ENCODE measurements around the gene THAP4.

THAP4 gene

DNA sequence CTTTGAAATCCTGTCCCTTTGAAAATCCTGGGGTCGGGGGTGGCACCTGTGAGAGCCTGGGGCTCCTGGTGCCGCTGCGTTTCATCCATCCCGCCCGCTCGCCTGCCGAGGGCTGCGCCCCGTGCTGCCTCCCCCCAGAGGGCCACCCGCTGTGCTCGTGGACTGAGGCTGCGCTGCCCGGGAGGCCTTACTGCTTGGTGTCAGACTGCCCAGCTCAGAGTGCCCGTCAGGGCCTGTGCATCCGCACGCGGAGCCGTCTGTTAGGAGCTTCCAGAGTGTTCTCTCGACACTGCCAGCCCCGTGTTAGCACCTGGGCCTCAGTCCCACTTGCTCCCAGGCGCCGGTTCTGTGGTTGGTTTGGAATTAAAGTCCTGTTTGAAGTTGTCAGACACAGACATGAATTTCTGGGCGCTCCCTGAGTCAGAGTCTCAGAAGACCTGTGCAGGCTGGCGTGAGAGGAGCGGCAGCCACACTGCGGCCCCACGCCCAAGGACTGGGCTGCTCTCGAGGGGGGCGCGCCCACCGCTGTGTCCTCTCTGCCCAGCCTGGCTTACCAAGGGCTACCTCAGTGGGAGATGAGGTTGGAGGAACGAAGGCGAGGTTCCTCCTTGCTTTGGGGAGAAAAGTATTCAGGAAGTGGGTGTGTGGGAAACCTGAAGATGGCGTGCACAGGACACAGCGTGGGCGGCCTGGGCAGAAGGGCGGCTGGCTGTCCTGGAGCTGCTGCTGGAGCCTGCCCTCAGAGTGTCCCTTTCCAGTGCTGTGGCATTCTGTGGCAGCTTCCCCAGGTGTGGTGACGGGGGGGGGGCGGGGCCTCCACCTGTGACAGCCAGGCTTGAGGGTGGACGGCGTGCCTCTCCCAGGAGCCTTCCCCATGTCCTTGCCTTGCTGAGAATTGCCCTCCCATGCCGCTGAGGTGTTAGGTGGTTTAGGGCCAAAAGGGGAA is 35.6 kb upstream of the THAP4 start:
- 96% methylated on average over 35 of the region's 42 CpGs for WGBS (ENCODE audit: insufficient coverage)
- ChIA-PET CTCF (no interaction called here), POLR2A (no interaction called here)
- no peaks in the 10 kb centered on the region for H3K27me3 ChIP-seq (replicated peaks in 2 of 5; ENCODE audit: control insufficient read depth in 4 of 5, insufficient read depth in 5 of 5, low read length in 4 of 5)
- H3K36me3 ChIP-seq (ENCODE audit: control insufficient read depth in 4 of 4, insufficient read depth in 4 of 4, low read length in 3 of 4), result peaks cover 21 to 88% (median 66%) of the 10 kb centered on the region in 4 experiments
- H3K27ac ChIP-seq (ENCODE audit: insufficient read depth in 1 of 2, low read depth in 1 of 2, low read length in 2 of 2, poor library complexity in 1 of 2, severe bottlenecking in 2 of 2), result no peak overlapping the region
- no peaks in the 10 kb centered on the region for H3K9me3 ChIP-seq (ENCODE audit: control extremely low read depth in 1 of 5, control insufficient read depth in 4 of 5, insufficient read depth in 2 of 5, low read depth in 1 of 5, low read length in 4 of 5)
- no peak overlapping the region for H3K4me3 ChIP-seq (ENCODE audit: control insufficient read depth in 1 of 7, extremely low read depth in 1 of 7, insufficient read depth in 4 of 7, low read depth in 2 of 7, low read length in 6 of 7)
- DNase-seq, result no peak
- H3K4me1 ChIP-seq (ENCODE audit: control extremely low read depth in 1 of 4, control insufficient read depth in 4 of 4, insufficient read depth in 4 of 4, low read length in 3 of 4), result no peaks in the 10 kb centered on the region

DNA sequence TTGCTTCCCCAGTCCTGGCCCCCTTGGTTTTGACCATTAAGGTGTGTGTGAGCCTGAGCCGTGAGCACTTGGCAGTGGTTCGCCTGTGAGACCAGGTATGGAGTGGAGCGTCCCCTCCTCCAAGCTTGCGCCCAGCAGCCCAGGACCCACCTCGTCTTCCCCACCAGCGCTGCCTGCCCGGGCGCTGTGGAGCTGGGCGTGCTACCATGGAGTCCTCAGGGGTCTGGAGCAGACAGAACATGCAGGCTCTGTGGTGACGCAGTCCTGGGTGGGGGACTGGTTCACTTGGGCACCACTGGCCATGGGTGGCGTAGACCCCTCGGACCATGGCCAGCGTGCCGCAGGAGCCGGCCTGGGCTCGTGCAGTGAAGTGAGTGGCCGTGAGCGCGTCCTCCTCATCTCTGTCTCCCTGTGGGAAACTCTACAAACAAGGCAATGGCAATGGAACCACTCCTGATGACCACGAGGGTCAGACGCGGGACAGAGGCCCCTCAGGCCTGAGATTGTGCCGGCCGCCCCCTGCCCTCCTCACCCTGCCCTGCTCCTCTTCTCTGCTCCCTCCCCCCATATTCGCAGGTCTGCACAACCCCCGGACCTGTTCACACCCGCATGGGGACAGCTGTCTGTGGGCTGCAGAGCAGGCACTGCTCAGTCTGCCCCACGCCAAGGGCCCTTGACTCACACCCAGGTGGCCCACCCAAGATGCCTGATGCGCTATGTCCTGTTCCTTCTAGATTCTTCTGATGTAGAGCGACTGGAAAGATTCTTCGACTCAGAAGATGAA is 34.7 kb upstream of the THAP4 start:
- no peak for DNase-seq
- Histone ChIP-seq H3K9me3 (ENCODE audit: control extremely low read depth in 1 of 5, control insufficient read depth in 4 of 5, insufficient read depth in 2 of 5, low read depth in 1 of 5, low read length in 4 of 5) (no peaks in the 10 kb centered on the region), H3K27me3 (replicated peaks in 2 of 5; ENCODE audit: control insufficient read depth in 4 of 5, insufficient read depth in 5 of 5, low read length in 4 of 5) (no peaks in the 10 kb centered on the region), H3K4me3 (ENCODE audit: control insufficient read depth in 1 of 7, extremely low read depth in 1 of 7, insufficient read depth in 4 of 7, low read depth in 2 of 7, low read length in 6 of 7) (no peak overlapping the region), H3K36me3 (ENCODE audit: control insufficient read depth in 4 of 4, insufficient read depth in 4 of 4, low read length in 3 of 4) (peaks cover 19 to 87% (median 65%) of the 10 kb centered on the region in 4 experiments), H3K4me1 (ENCODE audit: control extremely low read depth in 1 of 4, control insufficient read depth in 4 of 4, insufficient read depth in 4 of 4, low read length in 3 of 4) (no peaks in the 10 kb centered on the region), H3K27ac (ENCODE audit: insufficient read depth in 1 of 2, low read depth in 1 of 2, low read length in 2 of 2, poor library complexity in 1 of 2, severe bottlenecking in 2 of 2) (no peak overlapping the region)
- POLR2A ChIA-PET, result no interaction called here
- CTCF ChIA-PET, result no interaction called here
- WGBS (ENCODE audit: insufficient coverage), result 98% methylated on average over 25 of the region's 31 CpGs

DNA sequence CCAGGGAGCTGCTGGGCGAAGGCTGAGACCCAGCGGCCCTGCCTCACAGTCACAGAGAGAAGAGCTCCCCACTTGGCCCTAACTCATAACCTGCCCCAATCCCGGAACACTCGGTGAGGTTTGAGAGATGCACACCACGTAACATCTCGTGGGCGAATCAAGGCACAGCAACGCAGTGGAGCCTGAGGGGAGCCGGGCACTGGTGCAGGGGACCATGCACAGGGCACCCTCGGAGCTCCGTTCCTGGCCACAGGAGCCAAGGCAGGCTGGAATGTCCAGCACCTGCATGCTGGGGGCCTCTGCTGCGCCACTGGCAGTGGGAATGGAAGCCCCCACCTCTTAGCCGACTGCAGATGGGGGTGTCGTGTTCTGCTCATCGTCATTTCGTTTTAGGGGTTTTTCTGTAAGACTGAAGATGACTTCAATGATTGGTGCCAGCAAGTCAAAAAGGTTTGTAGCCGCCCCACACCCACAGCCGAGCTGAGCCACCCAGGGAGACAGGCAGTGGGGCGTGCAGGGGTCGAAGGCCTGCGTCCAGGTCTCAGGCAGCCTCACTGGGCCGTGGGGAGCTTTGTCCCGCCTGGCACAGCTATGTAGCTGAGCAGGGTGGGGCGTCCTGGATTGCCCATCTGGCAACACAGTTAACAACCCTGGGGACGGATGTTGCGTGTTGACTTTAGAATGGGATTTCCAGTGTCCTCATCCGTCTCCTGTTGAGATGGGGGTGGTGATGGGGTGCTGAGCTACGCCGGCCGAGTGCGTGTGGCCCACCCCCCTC is 33.6 kb upstream of the THAP4 start:
- Histone ChIP-seq H3K9me3 (ENCODE audit: control extremely low read depth in 1 of 5, control insufficient read depth in 4 of 5, insufficient read depth in 2 of 5, low read depth in 1 of 5, low read length in 4 of 5) (no peaks in the 10 kb centered on the region), H3K4me3 (ENCODE audit: control insufficient read depth in 1 of 7, extremely low read depth in 1 of 7, insufficient read depth in 4 of 7, low read depth in 2 of 7, low read length in 6 of 7) (no peak overlapping the region), H3K27me3 (replicated peaks in 2 of 5; ENCODE audit: control insufficient read depth in 4 of 5, insufficient read depth in 5 of 5, low read length in 4 of 5) (no peaks in the 10 kb centered on the region), H3K4me1 (ENCODE audit: control extremely low read depth in 1 of 4, control insufficient read depth in 4 of 4, insufficient read depth in 4 of 4, low read length in 3 of 4) (no peaks in the 10 kb centered on the region), H3K36me3 (ENCODE audit: control insufficient read depth in 4 of 4, insufficient read depth in 4 of 4, low read length in 3 of 4) (peaks cover 20 to 82% (median 63%) of the 10 kb centered on the region in 4 experiments), H3K27ac (ENCODE audit: insufficient read depth in 1 of 2, low read depth in 1 of 2, low read length in 2 of 2, poor library complexity in 1 of 2, severe bottlenecking in 2 of 2) (no peak overlapping the region)
- ChIA-PET POLR2A (no interaction called here), CTCF (interaction anchor here (1.2 to 1.4 kb wide), 2 partner anchors 11 to 64 kb away, joined by 3 to 5 read pairs; partner anchors contain the start of gene D2HGDH)
- 91% methylated on average over 24 of the region's 31 CpGs for WGBS (ENCODE audit: insufficient coverage)
- no peak for DNase-seq

DNA sequence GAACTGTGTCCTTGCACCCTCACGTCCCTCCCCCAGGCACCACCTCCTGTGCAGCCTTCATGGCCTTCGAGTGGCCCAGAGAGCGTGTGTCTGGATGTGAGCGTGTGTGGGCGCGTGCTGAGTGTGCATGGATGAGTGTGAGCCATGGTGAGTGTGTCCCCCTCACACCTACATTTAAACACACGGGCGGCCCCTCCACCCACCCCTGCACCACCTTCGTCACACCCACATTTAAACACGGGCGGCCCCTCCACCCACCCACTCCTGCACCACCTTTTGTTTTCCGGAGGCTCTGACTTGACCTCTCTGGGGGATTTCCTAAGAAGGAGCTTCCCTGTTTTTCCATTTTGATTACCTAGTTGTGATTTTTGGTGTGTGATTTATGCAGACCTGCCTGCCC is 31.9 kb upstream of the THAP4 start:
- peaks cover 0 to 6% (median under 1%) of the 10 kb centered on the region in 4 experiments for H3K4me1 ChIP-seq (ENCODE audit: control extremely low read depth in 1 of 4, control insufficient read depth in 4 of 4, insufficient read depth in 4 of 4, low read length in 3 of 4)
- ChIA-PET CTCF (interaction anchor here (1.0 to 1.3 kb wide), 2 partner anchors 9 to 210 kb away, joined by 3 to 4 read pairs; no protein-coding TSS in a partner anchor), POLR2A (no interaction called here)
- H3K4me3 ChIP-seq (ENCODE audit: control insufficient read depth in 1 of 7, extremely low read depth in 1 of 7, insufficient read depth in 4 of 7, low read depth in 2 of 7, low read length in 6 of 7), result no peak overlapping the region
- peaks cover 18 to 69% (median 57%) of the 10 kb centered on the region in 4 experiments for H3K36me3 ChIP-seq (ENCODE audit: control insufficient read depth in 4 of 4, insufficient read depth in 4 of 4, low read length in 3 of 4)
- no peaks in the 10 kb centered on the region for H3K9me3 ChIP-seq (ENCODE audit: control extremely low read depth in 1 of 5, control insufficient read depth in 4 of 5, insufficient read depth in 2 of 5, low read depth in 1 of 5, low read length in 4 of 5)
- H3K27me3 ChIP-seq (replicated peaks in 2 of 5; ENCODE audit: control insufficient read depth in 4 of 5, insufficient read depth in 5 of 5, low read length in 4 of 5), result no peaks in the 10 kb centered on the region
- no peak overlapping the region for H3K27ac ChIP-seq (ENCODE audit: insufficient read depth in 1 of 2, low read depth in 1 of 2, low read length in 2 of 2, poor library complexity in 1 of 2, severe bottlenecking in 2 of 2)
- DNase-seq, result no peak
- 75% methylated on average over 4 of the region's 12 CpGs for WGBS (ENCODE audit: insufficient coverage)

DNA sequence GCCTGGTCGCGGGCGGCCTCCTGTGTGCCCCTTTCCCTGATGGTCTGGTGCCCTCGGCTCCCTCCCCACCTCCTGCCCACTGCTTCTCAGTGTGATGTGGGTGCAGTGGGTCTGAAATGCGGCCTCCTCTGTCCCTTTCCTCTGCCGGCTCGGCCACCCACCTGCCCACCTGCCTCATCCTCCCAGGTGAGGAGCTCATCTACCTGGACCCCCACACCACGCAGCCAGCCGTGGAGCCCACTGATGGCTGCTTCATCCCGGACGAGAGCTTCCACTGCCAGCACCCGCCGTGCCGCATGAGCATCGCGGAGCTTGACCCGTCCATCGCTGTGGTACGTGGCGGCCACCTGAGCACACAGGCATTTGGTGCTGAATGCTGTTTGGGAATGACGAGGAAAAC is 31.4 kb upstream of the THAP4 start:
- WGBS (ENCODE audit: insufficient coverage), result 98% methylated on average over 21 of the region's 21 CpGs
- Histone ChIP-seq H3K4me3 (ENCODE audit: control insufficient read depth in 1 of 7, extremely low read depth in 1 of 7, insufficient read depth in 4 of 7, low read depth in 2 of 7, low read length in 6 of 7) (no peak overlapping the region), H3K9me3 (ENCODE audit: control extremely low read depth in 1 of 5, control insufficient read depth in 4 of 5, insufficient read depth in 2 of 5, low read depth in 1 of 5, low read length in 4 of 5) (no peaks in the 10 kb centered on the region), H3K27ac (ENCODE audit: insufficient read depth in 1 of 2, low read depth in 1 of 2, low read length in 2 of 2, poor library complexity in 1 of 2, severe bottlenecking in 2 of 2) (no peak overlapping the region), H3K36me3 (ENCODE audit: control insufficient read depth in 4 of 4, insufficient read depth in 4 of 4, low read length in 3 of 4) (peaks cover 18 to 68% (median 57%) of the 10 kb centered on the region in 4 experiments), H3K4me1 (ENCODE audit: control extremely low read depth in 1 of 4, control insufficient read depth in 4 of 4, insufficient read depth in 4 of 4, low read length in 3 of 4) (peaks cover 0 to 6% (median under 1%) of the 10 kb centered on the region in 4 experiments), H3K27me3 (replicated peaks in 2 of 5; ENCODE audit: control insufficient read depth in 4 of 5, insufficient read depth in 5 of 5, low read length in 4 of 5) (no peaks in the 10 kb centered on the region)
- ChIA-PET POLR2A (no interaction called here), CTCF (interaction anchor here (1.0 to 1.3 kb wide), 2 partner anchors 8 to 211 kb away, joined by 3 to 4 read pairs; no protein-coding TSS in a partner anchor)
- no peak for DNase-seq

DNA sequence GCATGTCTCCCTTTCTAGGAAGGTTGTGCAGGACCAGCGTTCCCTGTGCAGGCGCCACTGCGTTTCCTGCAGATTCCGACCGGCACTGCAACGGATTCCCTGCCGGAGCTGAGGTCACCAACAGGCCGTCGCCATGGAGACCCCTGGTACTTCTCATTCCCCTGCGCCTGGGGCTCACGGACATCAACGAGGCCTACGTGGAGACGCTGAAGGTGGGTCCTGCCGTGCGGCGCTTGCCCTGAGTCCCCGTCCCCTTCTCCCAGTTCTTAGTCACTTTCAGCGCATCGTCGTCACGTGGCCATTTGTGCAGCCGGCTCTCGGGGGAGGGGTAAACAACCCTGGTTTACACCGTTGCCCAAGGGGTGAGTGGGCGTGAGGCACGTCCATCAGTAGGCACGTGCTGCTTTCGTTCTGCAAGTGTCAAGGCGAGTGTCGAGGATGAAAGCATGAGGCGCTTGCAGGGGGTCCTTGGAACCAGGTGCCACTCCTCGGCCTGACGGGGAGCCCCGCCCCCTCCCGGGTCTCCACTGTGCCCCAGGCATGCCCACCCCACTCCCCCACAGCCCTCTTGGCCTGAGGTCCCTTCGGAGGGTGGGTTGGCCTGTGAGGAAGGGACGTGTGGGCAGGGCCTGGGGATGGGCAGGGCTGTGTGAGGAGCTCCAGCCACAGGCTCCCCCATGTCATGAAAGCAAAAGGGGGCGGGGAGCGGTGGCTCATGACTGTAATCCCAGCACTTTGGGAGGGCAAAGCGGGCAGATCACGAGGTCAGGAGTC is 29.9 kb upstream of the THAP4 start:
- peaks cover 15 to 61% (median 51%) of the 10 kb centered on the region in 4 experiments for H3K36me3 ChIP-seq (ENCODE audit: control insufficient read depth in 4 of 4, insufficient read depth in 4 of 4, low read length in 3 of 4)
- 97% methylated on average over 36 of the region's 42 CpGs for WGBS (ENCODE audit: insufficient coverage)
- CTCF ChIA-PET, result interaction anchor here (0.7 kb wide), 1 partner anchor 152 kb away, joined by 3 read pairs; no protein-coding TSS in a partner anchor

More for the DNA sequence above, 29.9 kb upstream of the THAP4 start:
- Histone ChIP-seq H3K27ac (ENCODE audit: insufficient read depth in 1 of 2, low read depth in 1 of 2, low read length in 2 of 2, poor library complexity in 1 of 2, severe bottlenecking in 2 of 2) (no peak overlapping the region), H3K9me3 (ENCODE audit: control extremely low read depth in 1 of 5, control insufficient read depth in 4 of 5, insufficient read depth in 2 of 5, low read depth in 1 of 5, low read length in 4 of 5) (no peaks in the 10 kb centered on the region), H3K27me3 (replicated peaks in 2 of 5; ENCODE audit: control insufficient read depth in 4 of 5, insufficient read depth in 5 of 5, low read length in 4 of 5) (no peaks in the 10 kb centered on the region), H3K4me3 (ENCODE audit: control insufficient read depth in 1 of 7, extremely low read depth in 1 of 7, insufficient read depth in 4 of 7, low read depth in 2 of 7, low read length in 6 of 7) (no peak overlapping the region), H3K4me1 (ENCODE audit: control extremely low read depth in 1 of 4, control insufficient read depth in 4 of 4, insufficient read depth in 4 of 4, low read length in 3 of 4) (peaks cover 0 to 6% (median under 1%) of the 10 kb centered on the region in 4 experiments)
- DNase-seq, result no peak
- POLR2A ChIA-PET, result no interaction called here

All from common myeloid progenitor, CD34-positive (primary cell).